Common myeloid progenitor, CD34-positive (primary cell): ENCODE data around the gene LYSMD2.
A peak's percentile ranks its signal among the peaks of the same experiment; 100 is the strongest.

Source experiments
- CTCF ChIA-PET: fragments of 350-600 bp; sonication (Branson Sonifier 250); formaldehyde crosslinking; loops from one replicate; lab custom pipeline; 2021; ENCODE audit warnings: antibody characterized with exemption; lab: Charles Lee
- POLR2A ChIA-PET: fragments of 350-600 bp; sonication (Branson Sonifier 250); formaldehyde crosslinking; loops from one replicate; lab custom pipeline; 2021; ENCODE audit warnings: antibody characterized with exemption; lab: Charles Lee
- DNase-seq, 3 donors: peaks; one replicate each; pipeline versions ENCODE4 v3.0.0 to v3.0.0-alpha.2; 2013
- H3K27ac ChIP-seq, 2 experiments: 1 replicate in 1 of 2; 2 replicates in 1 of 2; pipeline ENCODE4 v1.7.0; 2013; ENCODE audit warnings: inconsistent platforms in 2 of 2, low read length in 2 of 2, mild to moderate bottlenecking in 2 of 2, low read depth in 1 of 2, moderate library complexity in 1 of 2; ENCODE audit not compliant: severe bottlenecking in 2 of 2, insufficient read depth in 1 of 2, poor library complexity in 1 of 2
- H3K27me3 ChIP-seq, 5 experiments: replicated peaks in 2 of 5; 1 replicate in 3 of 5; 2 replicates in 2 of 5; pipeline versions ENCODE4 v1.6.1 to v1.7.0; 2013; ENCODE audit warnings: low read length in 4 of 5, mild to moderate bottlenecking in 2 of 5, moderate library complexity in 2 of 5, inconsistent platforms in 1 of 5; ENCODE audit not compliant: insufficient read depth in 5 of 5, control insufficient read depth in 4 of 5
- H3K36me3 ChIP-seq, 4 experiments: 1 replicate in 2 of 4; 2 replicates in 2 of 4; pipeline versions ENCODE4 v1.6.1 to v1.7.0; 2013; ENCODE audit warnings: low read length in 3 of 4, control low read depth in 1 of 4, mild to moderate bottlenecking in 1 of 4; ENCODE audit not compliant: control insufficient read depth in 4 of 4, insufficient read depth in 4 of 4
- H3K4me1 ChIP-seq, 4 experiments: 1 replicate in 3 of 4; 2 replicates in 1 of 4; pipeline versions ENCODE4 v1.6.1 to v1.7.1; 2013; ENCODE audit warnings: low read length in 3 of 4, mild to moderate bottlenecking in 3 of 4, control low read depth in 1 of 4, inconsistent platforms in 1 of 4, moderate library complexity in 1 of 4; ENCODE audit not compliant: control insufficient read depth in 4 of 4, insufficient read depth in 4 of 4; ENCODE audit errors: control extremely low read depth in 1 of 4
- H3K4me3 ChIP-seq, 7 experiments: 1 replicate in 4 of 7; 2 replicates in 3 of 7; pipeline versions ENCODE4 v1.5.1 to v1.7.0; 2013; ENCODE audit warnings: mild to moderate bottlenecking in 7 of 7, low read length in 6 of 7, moderate library complexity in 6 of 7, inconsistent platforms in 2 of 7, low read depth in 2 of 7, control low read depth in 1 of 7; ENCODE audit not compliant: insufficient read depth in 4 of 7, control insufficient read depth in 1 of 7; ENCODE audit errors: extremely low read depth in 1 of 7
- H3K9me3 ChIP-seq, 5 experiments: 1 replicate in 4 of 5; 2 replicates in 1 of 5; pipeline versions ENCODE4 v1.6.1 to v1.7.1; 2013; ENCODE audit warnings: low read length in 4 of 5, mild to moderate bottlenecking in 2 of 5, inconsistent platforms in 1 of 5, low read depth in 1 of 5, moderate library complexity in 1 of 5; ENCODE audit not compliant: control insufficient read depth in 4 of 5, insufficient read depth in 2 of 5; ENCODE audit errors: control extremely low read depth in 1 of 5
- WGBS: methylation state at CpG from one replicate; pipeline ENCODE4 v1.1.5; 2013; ENCODE audit not compliant: insufficient coverage; 5-methylcytosine and 5-hydroxymethylcytosine counted together

Gene LYSMD2

GRCh38 chr15:51755790-51756189 lies 18.3 kb upstream of the LYSMD2 start:
- WGBS: 48% methylated on average over 4 of the region's 4 CpGs
- ChIA-PET POLR2A (no interaction called here), CTCF (interaction anchor here (1.1 to 3.9 kb wide), 5 partner anchors 12 to 106 kb away, joined by 3 to 28 read pairs (median 9); partner anchors contain the start of gene LYSMD2)
- Histone ChIP-seq H3K27ac (no peak overlapping the region), H3K9me3 (peaks cover 0 to 3% (median 0%) of the 10 kb centered on the region in 5 experiments), H3K4me3 (peak overlapping the region in 2 of 7 experiments; percentile 0 to 21), H3K36me3 (peaks cover 0 to 2% (median 0%) of the 10 kb centered on the region in 4 experiments), H3K27me3 (peaks cover 0 to 5% (median 0%) of the 10 kb centered on the region in 5 experiments), H3K4me1 (peaks cover 3 to 46% (median 33%) of the 10 kb centered on the region in 4 experiments)
- DNase-seq: no peak

- Histone ChIP-seq H3K27me3 (peaks cover 0 to 9% (median 0%) of the 10 kb centered on the region in 5 experiments), H3K4me3 (no peak overlapping the region), H3K36me3 (peaks cover 0 to 2% (median 0%) of the 10 kb centered on the region in 4 experiments), H3K9me3 (no peaks in the 10 kb centered on the region), H3K27ac (no peak overlapping the region), H3K4me1 (peaks cover 3 to 47% (median 33%) of the 10 kb centered on the region in 4 experiments)
- DNase-seq: peak in 1 of 3 donors; percentile 44
- POLR2A ChIA-PET: no interaction called here
- WGBS: no CpG with 5 or more reads among the region's 2 CpGs
- CTCF ChIA-PET: interaction anchor here (0.8 to 1.1 kb wide), 2 partner anchors 21 to 105 kb away, joined by 3 read pairs; no protein-coding TSS in a partner anchor
These were observed 16.8 kb upstream of the LYSMD2 start for GRCh38 chr15:51754267-51754666.

GRCh38 chr15:51752888-51753287 lies 15.4 kb upstream of the LYSMD2 start:
- WGBS: 77% methylated on average over 2 of the region's 5 CpGs
- H3K27ac ChIP-seq: no peak overlapping the region
- POLR2A ChIA-PET: no interaction called here

GRCh38 chr15:51751697-51752683 lies 14.5 kb upstream of the LYSMD2 start:
- H3K9me3 ChIP-seq: no peaks in the 10 kb centered on the region
- POLR2A ChIA-PET: no interaction called here
- H3K27me3 ChIP-seq: peaks cover 0 to 7% (median 0%) of the 10 kb centered on the region in 5 experiments
- H3K4me3 ChIP-seq: peak overlapping the region; percentile 68 to 88 (median 73)
- peaks cover 3 to 47% (median 33%) of the 10 kb centered on the region in 4 experiments for H3K4me1 ChIP-seq
- WGBS: under 1% methylated on average over 50 of the region's 71 CpGs
- peak in 1 of 3 donors; percentile 54 for DNase-seq
- no peak overlapping the region for H3K27ac ChIP-seq
- CTCF ChIA-PET: interaction anchor here (0.8 to 1.6 kb wide), 5 partner anchors 14 to 102 kb away, joined by 3 to 6 read pairs (median 4); partner anchors contain the start of gene LYSMD2
- peaks cover 0 to 2% (median 0%) of the 10 kb centered on the region in 4 experiments for H3K36me3 ChIP-seq

More at GRCh38 chr15:51752888-51753287, 15.4 kb upstream of the LYSMD2 start:
- H3K9me3 ChIP-seq: no peaks in the 10 kb centered on the region
- H3K4me1 ChIP-seq: peaks cover 3 to 47% (median 33%) of the 10 kb centered on the region in 4 experiments
- no peak for DNase-seq
- H3K27me3 ChIP-seq: peaks cover 0 to 7% (median 0%) of the 10 kb centered on the region in 5 experiments
- CTCF ChIA-PET: interaction anchor here (0.6 to 1.4 kb wide), 3 partner anchors 15 to 448 kb away, joined by 3 to 6 read pairs (median 3); partner anchors contain the start of gene LYSMD2
- no peak overlapping the region for H3K4me3 ChIP-seq
- H3K36me3 ChIP-seq: peaks cover 0 to 2% (median 0%) of the 10 kb centered on the region in 4 experiments

- Histone ChIP-seq H3K27me3 (peaks cover 0 to 7% (median 0%) of the 10 kb centered on the region in 5 experiments), H3K27ac (no peak within 1 kb of the TSS), H3K4me1 (peaks cover 3 to 38% (median 26%) of the 10 kb centered on the region in 4 experiments), H3K9me3 (no peaks in the 10 kb centered on the region), H3K4me3 (peak within 1 kb of the TSS; percentile 68 to 88 (median 73)), H3K36me3 (peaks cover 0 to 2% (median 0%) of the 10 kb centered on the region in 4 experiments)
- 16% methylated on average over 50 of the region's 65 CpGs for WGBS
- CTCF ChIA-PET: interaction anchor here (0.7 to 1.6 kb wide), 4 partner anchors 13 to 25 kb away, joined by 3 to 6 read pairs (median 4); partner anchors contain the start of gene LYSMD2
- POLR2A ChIA-PET: no interaction called here
- peak; percentile 34 to 74 (median 64) for DNase-seq
These were observed 13.6 kb upstream of the LYSMD2 start, which contains the start of gene TMOD2 for GRCh38 chr15:51750792-51751696. TMOD2 (plus strand) TSS chr15:51751597; CDS start chr15:51766442, 14,845 bp downstream.

- Histone ChIP-seq H3K27ac (no peak overlapping the region), H3K36me3 (peaks cover 0 to 2% (median 0%) of the 10 kb centered on the region in 4 experiments), H3K4me1 (peaks cover 3 to 30% (median 18%) of the 10 kb centered on the region in 4 experiments), H3K9me3 (no peaks in the 10 kb centered on the region), H3K4me3 (no peak overlapping the region), H3K27me3 (peaks cover 0 to 7% (median 0%) of the 10 kb centered on the region in 5 experiments)
- WGBS: 100% methylated on average over 2 of the region's 4 CpGs
- POLR2A ChIA-PET: no interaction called here
- CTCF ChIA-PET: interaction anchor here (0.7 to 1.6 kb wide), 2 partner anchors 14 to 26 kb away, joined by 3 to 4 read pairs; no protein-coding TSS in a partner anchor
- no peak for DNase-seq
These were observed 12.7 kb upstream of the LYSMD2 start for GRCh38 chr15:51750186-51750585.
